NB4 (cell line): Measurements from ENCODE around the gene CACNA2D2.

Source experiments
- CTCF ChIP-seq: IDR thresholded peaks from one replicate; pipeline ENCODE4 v1.5.1; 2012; ENCODE audit warnings: low read depth, low read length
- MYC ChIP-seq: IDR thresholded peaks from 2 replicates; pipeline ENCODE4 v1.6.1; 2011; ENCODE audit warnings: low read depth, low read length
- POLR2A ChIP-seq: IDR thresholded peaks from 2 replicates; pipeline ENCODE4 v1.6.1; 2011; ENCODE audit warnings: mild to moderate bottlenecking; ENCODE audit not compliant: insufficient read length; ENCODE audit errors: extremely low read depth
- TF ChIP-seq, protein P1 (sequence below): IDR thresholded peaks from 2 replicates; pipeline ENCODE4 v1.6.1; 2011; ENCODE audit warnings: low read depth, low read length

- no peak for TF ChIP-seq CTCF
- no peak for TF ChIP-seq POLR2A
- TF ChIP-seq MYC = no peak
- TF ChIP-seq, protein P1, sequence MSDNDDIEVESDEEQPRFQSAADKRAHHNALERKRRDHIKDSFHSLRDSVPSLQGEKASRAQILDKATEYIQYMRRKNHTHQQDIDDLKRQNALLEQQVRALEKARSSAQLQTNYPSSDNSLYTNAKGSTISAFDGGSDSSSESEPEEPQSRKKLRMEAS = no peak
Measured at GRCh38 chr3:50314342-50314741, 189.1 kb downstream of the CACNA2D2 start.
